Transverse colon (tissue), 4 donors: Measurements from ENCODE around the gene DAO.

Experiments
- CTCF ChIP-seq, 5 experiments: fragments of 200-600 bp in 3 of 5; fragments of 450-650 bp in 2 of 5; sonication (generic) in 3 of 5; IDR thresholded peaks; 1 replicate in 2 of 5; 2 replicates in 3 of 5; pipeline ENCODE4 v1.5.1; 2016 to 2017; ENCODE audit warnings: antibody characterized with exemption in 5 of 5, inconsistent platforms in 3 of 5, mild to moderate bottlenecking in 2 of 5, moderate library complexity in 1 of 5
- POLR2AphosphoS5 ChIP-seq, 3 donors: sonication (generic); formaldehyde crosslinking; IDR thresholded peaks; one replicate each; pipeline ENCODE4 v1.6.1; 2016; ENCODE audit warnings: antibody characterized with exemption in 3 of 3

GRCh38 chr12:108938247-108938924 lies 58.5 kb downstream of the DAO start:
- TF ChIP-seq CTCF (IDR thresholded peaks at IDR 0.05), result no peak
- TF ChIP-seq POLR2AphosphoS5 (IDR thresholded peaks at IDR 0.05), result no peak
